GM21619 (cell line): ENCODE results near the gene SND1.

Experiments used
- ATAC-seq: cut with Tn5 transposase; IDR thresholded peaks from one replicate; pipeline ENCODE4 v1.9.1; 2021; ENCODE audit not compliant: unreplicated experiment

SND1 gene

DNA sequence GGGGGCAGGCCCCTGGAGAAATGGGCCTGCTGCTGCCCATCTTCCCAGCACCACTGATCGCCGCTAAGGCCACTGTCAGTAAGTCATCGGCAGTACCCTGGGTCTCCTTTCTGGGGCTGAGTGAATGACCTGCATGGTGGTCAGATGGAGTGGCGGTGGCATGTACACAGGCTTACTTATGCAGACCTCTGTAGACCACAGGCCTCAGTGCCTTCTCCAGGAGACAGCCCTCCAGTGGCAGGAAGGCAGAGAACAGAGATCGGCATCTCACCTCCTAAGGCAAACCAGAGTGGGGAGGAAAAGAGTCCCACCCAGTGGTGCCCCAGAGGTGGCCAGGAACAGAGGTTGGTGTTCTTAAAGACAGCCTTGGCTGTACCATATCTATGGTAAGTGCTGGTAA, 402.0 kb downstream of the SND1 start:
- no peak for ATAC-seq

- ATAC-seq, result no peak
Measured at GRCh38 chr7:128054511-128054910, 402.5 kb downstream of the SND1 start.

GRCh38 chr7:128055637-128056036, 403.6 kb downstream of the SND1 start:
- no peak for ATAC-seq

DNA sequence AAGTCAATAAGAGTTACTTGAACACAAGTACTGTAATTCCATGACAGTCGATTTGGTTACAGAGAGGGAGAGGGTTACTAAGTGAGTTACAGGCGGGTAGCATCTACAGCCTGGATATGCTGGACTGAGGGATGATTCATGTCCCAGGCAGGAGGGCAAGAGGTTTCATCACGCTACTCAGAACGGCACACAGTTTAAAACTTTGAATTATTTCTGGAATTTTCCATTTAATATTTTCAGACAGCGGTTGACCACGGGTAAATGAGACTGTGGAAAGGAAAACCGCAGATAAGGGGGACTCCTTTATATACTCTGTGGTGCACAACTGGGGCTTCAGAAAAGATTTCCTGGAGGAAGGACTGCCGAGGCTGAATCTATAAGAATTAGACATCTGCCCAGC, 404.9 kb downstream of the SND1 start:
- no peak for ATAC-seq

GRCh38 chr7:128057909-128058308, 405.9 kb downstream of the SND1 start:
- no peak for ATAC-seq

DNA sequence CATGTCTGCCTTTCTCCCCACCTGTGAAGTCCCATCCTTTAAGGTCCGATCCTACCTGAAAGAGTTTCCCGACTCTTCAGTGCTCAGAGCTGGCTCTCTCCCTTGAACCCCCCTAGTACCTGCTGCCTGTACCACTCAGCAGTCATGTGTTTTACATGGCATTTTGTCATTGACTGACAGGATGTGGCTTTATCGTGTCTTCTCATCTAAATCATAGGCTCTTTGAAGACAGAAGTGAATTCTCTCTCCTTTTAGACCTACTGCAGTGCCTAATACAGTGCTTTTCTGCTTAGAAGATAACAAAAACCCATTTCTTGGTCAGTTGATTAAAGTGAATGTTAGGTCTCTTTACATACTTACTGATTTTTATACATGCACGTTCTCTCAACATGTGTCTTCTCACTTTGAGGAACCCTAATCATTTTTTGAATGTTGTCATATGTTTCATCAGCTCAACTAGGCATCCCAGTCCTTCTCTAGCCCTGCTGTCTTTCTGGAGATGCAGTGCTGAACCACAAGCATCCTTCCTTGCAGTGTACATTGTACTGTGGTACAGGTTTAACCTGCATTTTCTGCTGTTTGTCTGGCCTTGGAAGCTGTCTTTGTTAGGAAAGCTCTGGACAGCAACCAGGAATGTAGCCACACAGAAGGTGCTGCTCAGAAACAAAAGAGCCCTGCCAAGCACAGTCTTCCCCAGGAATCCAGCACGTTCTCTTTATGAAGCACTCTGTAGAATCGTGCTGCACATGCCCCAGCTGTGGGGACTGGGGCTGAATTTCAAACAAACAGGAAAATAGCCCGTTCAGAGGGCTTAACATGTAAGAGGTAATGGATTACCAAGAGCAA, 407.4 kb downstream of the SND1 start:
- ATAC-seq, result no peak

DNA sequence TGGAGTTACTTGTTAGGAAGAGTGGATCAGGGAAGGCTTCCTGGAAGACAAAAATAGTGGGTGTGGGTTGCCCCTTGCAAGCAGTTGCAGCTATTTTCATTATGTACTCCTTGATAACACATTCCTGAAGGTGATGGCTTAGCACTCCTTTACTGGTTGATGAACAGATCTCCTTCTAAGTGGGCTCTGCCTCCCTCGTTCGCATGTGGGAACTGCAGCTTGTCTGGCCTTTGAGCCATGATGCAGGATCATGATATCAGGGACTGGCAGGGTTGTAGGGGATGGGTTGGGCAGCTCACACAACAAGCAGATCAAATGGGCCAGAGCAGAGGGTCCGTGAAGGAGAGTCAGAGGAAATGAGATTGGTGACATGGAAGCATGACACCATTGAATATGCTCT, 408.0 kb downstream of the SND1 start:
- no peak for ATAC-seq

- ATAC-seq, result no peak
Measured at GRCh38 chr7:128063088-128063487, 411.1 kb downstream of the SND1 start.

DNA sequence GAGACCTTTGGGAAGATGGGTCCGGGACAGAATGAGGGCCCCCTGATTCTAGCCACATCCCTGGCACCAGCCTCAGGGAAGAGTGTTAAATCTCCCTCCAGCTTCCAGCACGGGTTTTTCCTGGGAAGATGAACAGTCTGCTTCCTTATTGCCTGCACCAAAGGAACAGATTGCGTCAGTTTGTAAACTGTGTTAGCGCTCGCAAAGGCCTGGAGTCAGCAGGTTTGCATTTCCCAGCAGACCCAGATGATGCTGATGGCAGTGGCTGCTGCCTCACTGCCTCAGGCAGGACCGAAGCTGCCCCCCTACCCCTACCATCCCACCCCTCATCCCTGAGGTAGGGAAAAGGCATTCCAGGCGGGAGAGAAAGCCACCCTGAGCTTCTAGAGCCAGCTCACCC, 413.9 kb downstream of the SND1 start:
- no peak for ATAC-seq

GRCh38 chr7:128066395-128066794, 414.4 kb downstream of the SND1 start:
- ATAC-seq, result no peak

DNA sequence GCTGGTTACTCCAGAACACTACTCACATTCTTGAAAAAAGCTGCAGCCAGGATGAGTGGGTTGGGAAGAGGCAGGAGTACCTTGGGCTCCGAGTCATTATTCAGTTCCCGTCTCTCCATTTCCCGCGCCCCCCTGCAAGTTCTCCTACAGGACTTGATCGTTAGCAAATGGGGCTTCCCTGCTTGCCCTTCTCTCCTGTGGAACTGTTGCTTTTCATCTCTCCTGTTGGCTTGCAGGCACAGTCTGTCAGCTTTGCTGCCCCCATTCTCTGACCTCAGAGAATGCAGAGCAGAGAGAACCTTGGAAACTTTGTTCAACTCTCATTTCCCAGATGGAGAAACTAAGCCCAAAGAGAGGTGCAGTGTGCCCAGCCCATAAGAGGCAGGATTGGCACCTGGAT, 414.9 kb downstream of the SND1 start:
- no peak for ATAC-seq

- ATAC-seq, result no peak
Measured at GRCh38 chr7:128067983-128068382, 416.0 kb downstream of the SND1 start.

DNA sequence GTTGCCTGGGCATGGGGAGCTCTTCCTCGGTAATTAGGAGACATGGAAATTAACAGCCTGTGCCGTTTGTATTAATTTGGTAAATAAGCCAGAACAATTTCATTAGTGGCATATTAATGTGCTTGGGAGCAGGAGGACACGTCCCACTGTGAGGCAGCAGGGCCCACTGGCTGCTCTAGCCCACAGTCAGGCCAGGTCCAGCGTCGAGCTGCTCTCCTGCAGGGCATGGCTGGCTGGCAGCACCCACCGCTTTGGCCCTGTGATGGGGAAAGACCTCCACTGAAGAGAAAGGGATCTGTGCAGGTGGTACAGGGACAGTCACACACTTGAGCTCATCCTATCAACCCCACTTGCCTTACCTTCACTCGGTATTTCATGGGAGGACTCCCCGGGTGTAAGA, 416.8 kb downstream of the SND1 start:
- no peak for ATAC-seq

- ATAC-seq, result no peak
Measured at GRCh38 chr7:128069373-128070364, 417.7 kb downstream of the SND1 start.

DNA sequence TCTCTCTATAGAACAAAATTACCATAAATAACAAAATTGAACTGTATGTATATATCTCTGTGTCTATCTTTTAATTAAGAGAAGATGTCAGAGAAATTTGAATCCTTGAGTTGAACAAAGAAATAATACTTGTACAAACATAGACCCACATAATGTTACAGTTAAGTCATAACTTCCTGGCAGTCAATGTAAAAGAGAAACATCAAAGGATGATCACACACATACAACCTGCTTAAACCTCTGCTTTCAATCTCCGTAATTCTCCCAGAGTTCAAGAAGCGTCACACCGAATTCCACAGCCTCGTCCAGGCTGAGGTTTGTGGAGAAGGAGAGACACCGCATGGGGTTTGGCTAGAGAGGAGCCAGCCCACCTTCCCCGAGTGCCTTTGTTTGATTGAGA, 419.4 kb downstream of the SND1 start:
- ATAC-seq, result no peak

DNA sequence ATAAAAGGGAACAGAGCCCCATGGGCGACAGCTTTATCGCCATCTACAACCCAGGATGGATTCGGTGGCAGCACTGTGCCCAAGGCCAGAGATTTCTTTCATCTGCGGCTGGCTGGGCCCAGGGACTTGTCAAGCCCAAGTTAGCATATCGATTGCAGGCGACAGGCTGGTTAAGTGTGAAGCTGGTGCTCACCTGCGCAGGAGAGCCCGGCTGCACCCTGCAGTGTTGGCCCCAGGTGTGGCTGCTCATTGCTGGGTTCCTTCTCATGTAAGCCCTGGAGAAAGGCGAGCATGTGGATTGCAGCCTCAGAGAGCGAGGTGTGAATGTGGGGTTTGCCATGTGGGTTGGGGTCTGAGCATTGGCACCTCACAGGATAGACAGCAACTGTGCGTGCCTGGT, 419.8 kb downstream of the SND1 start:
- ATAC-seq, result no peak

DNA sequence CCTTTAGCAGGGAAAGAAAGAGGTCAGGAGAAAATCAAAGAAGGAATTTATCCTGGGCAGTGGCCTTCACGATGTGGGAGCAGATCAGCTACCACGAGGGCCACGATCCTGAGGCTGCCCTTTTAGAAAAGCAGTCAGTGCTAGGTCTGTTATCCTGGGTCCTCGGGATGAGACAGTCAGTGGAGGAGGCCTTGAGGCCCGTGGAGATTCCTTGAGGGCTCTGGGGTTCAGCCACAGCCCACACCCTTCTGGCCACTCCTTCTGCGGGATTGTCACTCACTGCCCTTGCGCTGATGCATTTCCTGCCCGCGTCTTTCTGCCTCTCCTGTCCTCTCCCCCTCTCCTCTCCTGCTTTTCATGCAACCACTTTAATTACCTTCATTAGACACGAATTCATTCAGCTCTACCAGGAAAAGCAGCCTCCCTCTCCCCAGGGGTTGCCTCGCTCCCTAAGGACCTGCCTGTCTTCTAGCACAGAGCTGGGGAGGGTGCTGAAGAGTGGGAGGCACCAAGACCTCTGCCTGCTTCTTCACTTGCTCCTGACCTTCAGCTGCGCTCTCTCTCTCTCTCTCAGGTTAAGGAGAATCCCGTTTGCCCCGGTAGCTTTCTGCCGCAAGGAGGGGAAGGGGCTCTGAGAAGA, 421.8 kb downstream of the SND1 start:
- ATAC-seq, result no peak

GRCh38 chr7:128074336-128074735, 422.3 kb downstream of the SND1 start:
- ATAC-seq, result no peak

- no peak for ATAC-seq
Measured at GRCh38 chr7:128074736-128075135, 422.7 kb downstream of the SND1 start.

DNA sequence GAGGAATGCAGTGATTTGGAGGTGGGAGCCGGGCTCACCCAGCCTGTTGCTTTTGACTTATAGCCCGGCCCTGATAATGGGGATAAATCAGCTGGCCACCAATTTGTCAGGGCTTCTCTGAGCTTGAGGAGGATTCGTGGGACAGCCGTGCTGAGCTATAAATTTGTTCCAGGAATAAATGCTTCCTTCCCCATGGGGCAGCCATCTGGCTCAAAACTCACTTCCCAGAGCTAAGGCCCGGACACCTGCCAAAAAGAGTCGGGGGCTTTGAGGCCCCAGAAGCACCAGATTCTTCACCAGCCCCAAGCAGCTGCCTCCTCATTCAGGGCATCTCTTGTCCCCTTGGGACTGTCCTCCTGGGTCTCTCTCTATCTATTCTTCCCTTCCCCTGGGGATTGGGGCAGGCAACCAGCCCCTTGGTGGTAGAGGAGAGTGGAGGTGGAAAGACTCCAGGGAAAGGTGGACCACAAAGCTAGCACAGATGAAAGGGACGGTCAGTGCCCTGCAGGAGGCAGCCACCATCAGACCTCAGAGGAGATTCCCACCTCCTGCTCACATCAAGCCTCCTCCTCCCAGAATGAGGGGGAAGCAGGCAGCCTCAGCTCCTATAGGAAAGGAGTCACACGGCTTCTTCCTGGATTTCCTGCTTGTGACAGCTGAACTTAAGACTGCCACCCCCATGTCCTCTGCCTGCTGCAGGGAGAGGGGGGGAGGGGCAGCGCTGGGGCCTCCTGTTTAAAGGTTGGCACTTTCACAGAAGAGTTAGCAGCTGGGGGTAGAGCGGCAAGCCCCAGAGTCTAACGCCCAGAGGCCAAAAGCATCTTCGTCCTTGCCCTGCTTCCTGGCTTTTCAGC, 423.5 kb downstream of the SND1 start:
- no peak for ATAC-seq
